ENCODE results near the gene MBNL2.

DNA sequence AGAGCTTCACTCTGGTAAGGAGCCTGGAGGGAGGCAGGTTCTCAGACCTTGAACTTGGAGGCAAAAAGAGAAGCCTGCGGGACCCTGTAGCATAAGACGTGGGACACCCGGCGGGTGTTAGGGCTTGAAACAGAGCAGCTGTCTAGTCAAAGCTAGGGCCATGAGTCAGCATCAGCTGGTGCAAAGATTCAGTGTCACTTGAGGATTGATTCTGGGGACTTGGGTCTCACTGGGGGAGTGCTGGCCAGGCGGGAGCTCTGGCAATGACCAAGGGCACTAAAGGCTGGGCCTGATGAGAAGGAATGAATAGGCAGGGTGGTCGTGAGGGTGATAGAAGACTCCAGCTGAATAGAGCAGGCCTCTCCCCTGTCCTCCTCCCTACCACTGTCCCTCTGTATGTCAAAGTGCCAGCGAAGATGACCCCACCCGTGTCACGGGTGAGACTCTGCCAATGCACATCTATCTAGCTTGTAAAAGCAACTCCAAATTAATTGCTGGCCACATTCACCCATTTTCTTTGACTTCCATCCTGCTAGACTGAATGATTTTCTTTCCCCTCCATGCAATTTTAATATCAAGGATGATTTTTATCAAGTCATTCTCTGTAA, 97.1 kb downstream of the MBNL2 start:
- no peak for TF ChIP-seq NFYB (CRISPR knock-in tag; conservative IDR thresholded peaks at IDR 0.05; ENCODE audit: low read depth)
- TF ChIP-seq, protein P1, sequence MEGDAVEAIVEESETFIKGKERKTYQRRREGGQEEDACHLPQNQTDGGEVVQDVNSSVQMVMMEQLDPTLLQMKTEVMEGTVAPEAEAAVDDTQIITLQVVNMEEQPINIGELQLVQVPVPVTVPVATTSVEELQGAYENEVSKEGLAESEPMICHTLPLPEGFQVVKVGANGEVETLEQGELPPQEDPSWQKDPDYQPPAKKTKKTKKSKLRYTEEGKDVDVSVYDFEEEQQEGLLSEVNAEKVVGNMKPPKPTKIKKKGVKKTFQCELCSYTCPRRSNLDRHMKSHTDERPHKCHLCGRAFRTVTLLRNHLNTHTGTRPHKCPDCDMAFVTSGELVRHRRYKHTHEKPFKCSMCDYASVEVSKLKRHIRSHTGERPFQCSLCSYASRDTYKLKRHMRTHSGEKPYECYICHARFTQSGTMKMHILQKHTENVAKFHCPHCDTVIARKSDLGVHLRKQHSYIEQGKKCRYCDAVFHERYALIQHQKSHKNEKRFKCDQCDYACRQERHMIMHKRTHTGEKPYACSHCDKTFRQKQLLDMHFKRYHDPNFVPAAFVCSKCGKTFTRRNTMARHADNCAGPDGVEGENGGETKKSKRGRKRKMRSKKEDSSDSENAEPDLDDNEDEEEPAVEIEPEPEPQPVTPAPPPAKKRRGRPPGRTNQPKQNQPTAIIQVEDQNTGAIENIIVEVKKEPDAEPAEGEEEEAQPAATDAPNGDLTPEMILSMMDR (IDR thresholded peaks at IDR 0.05), result no peak
- TF ChIP-seq SMAD4 (CRISPR knock-in tag; IDR thresholded peaks at IDR 0.05), result no peak
- no peak for TF ChIP-seq MYBL2 (CRISPR knock-in tag; IDR thresholded peaks at IDR 0.05)
- TF ChIP-seq, protein P2, sequence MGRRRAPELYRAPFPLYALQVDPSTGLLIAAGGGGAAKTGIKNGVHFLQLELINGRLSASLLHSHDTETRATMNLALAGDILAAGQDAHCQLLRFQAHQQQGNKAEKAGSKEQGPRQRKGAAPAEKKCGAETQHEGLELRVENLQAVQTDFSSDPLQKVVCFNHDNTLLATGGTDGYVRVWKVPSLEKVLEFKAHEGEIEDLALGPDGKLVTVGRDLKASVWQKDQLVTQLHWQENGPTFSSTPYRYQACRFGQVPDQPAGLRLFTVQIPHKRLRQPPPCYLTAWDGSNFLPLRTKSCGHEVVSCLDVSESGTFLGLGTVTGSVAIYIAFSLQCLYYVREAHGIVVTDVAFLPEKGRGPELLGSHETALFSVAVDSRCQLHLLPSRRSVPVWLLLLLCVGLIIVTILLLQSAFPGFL (CRISPR knock-in tag; IDR thresholded peaks at IDR 0.05; ENCODE audit: borderline replicate concordance), result no peak
- TF ChIP-seq, protein P3, sequence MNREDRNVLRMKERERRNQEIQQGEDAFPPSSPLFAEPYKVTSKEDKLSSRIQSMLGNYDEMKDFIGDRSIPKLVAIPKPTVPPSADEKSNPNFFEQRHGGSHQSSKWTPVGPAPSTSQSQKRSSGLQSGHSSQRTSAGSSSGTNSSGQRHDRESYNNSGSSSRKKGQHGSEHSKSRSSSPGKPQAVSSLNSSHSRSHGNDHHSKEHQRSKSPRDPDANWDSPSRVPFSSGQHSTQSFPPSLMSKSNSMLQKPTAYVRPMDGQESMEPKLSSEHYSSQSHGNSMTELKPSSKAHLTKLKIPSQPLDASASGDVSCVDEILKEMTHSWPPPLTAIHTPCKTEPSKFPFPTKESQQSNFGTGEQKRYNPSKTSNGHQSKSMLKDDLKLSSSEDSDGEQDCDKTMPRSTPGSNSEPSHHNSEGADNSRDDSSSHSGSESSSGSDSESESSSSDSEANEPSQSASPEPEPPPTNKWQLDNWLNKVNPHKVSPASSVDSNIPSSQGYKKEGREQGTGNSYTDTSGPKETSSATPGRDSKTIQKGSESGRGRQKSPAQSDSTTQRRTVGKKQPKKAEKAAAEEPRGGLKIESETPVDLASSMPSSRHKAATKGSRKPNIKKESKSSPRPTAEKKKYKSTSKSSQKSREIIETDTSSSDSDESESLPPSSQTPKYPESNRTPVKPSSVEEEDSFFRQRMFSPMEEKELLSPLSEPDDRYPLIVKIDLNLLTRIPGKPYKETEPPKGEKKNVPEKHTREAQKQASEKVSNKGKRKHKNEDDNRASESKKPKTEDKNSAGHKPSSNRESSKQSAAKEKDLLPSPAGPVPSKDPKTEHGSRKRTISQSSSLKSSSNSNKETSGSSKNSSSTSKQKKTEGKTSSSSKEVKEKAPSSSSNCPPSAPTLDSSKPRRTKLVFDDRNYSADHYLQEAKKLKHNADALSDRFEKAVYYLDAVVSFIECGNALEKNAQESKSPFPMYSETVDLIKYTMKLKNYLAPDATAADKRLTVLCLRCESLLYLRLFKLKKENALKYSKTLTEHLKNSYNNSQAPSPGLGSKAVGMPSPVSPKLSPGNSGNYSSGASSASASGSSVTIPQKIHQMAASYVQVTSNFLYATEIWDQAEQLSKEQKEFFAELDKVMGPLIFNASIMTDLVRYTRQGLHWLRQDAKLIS (CRISPR knock-in tag; IDR thresholded peaks at IDR 0.05; ENCODE audit: borderline replicate concordance), result no peak
- TF ChIP-seq, protein P4, sequence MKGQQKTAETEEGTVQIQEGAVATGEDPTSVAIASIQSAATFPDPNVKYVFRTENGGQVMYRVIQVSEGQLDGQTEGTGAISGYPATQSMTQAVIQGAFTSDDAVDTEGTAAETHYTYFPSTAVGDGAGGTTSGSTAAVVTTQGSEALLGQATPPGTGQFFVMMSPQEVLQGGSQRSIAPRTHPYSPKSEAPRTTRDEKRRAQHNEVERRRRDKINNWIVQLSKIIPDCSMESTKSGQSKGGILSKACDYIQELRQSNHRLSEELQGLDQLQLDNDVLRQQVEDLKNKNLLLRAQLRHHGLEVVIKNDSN (CRISPR knock-in tag; IDR thresholded peaks at IDR 0.05), result no peak
- TF ChIP-seq ZNF416 (CRISPR knock-in tag; IDR thresholded peaks at IDR 0.05), result no peak
- TF ChIP-seq ETV6 (CRISPR knock-in tag; IDR thresholded peaks at IDR 0.05), result no peak
- TF ChIP-seq, protein P5, sequence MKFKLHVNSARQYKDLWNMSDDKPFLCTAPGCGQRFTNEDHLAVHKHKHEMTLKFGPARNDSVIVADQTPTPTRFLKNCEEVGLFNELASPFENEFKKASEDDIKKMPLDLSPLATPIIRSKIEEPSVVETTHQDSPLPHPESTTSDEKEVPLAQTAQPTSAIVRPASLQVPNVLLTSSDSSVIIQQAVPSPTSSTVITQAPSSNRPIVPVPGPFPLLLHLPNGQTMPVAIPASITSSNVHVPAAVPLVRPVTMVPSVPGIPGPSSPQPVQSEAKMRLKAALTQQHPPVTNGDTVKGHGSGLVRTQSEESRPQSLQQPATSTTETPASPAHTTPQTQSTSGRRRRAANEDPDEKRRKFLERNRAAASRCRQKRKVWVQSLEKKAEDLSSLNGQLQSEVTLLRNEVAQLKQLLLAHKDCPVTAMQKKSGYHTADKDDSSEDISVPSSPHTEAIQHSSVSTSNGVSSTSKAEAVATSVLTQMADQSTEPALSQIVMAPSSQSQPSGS (CRISPR knock-in tag; IDR thresholded peaks at IDR 0.05; ENCODE audit: borderline replicate concordance, low read depth), result no peak
- TF ChIP-seq ZNF232 (CRISPR knock-in tag; IDR thresholded peaks at IDR 0.05), result no peak
- TF ChIP-seq, protein P6, sequence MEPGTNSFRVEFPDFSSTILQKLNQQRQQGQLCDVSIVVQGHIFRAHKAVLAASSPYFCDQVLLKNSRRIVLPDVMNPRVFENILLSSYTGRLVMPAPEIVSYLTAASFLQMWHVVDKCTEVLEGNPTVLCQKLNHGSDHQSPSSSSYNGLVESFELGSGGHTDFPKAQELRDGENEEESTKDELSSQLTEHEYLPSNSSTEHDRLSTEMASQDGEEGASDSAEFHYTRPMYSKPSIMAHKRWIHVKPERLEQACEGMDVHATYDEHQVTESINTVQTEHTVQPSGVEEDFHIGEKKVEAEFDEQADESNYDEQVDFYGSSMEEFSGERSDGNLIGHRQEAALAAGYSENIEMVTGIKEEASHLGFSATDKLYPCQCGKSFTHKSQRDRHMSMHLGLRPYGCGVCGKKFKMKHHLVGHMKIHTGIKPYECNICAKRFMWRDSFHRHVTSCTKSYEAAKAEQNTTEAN (CRISPR knock-in tag; IDR thresholded peaks at IDR 0.05), result no peak
- no peak for TF ChIP-seq ZNF138 (CRISPR knock-in tag; conservative IDR thresholded peaks at IDR 0.05)
- TF ChIP-seq, protein P7, sequence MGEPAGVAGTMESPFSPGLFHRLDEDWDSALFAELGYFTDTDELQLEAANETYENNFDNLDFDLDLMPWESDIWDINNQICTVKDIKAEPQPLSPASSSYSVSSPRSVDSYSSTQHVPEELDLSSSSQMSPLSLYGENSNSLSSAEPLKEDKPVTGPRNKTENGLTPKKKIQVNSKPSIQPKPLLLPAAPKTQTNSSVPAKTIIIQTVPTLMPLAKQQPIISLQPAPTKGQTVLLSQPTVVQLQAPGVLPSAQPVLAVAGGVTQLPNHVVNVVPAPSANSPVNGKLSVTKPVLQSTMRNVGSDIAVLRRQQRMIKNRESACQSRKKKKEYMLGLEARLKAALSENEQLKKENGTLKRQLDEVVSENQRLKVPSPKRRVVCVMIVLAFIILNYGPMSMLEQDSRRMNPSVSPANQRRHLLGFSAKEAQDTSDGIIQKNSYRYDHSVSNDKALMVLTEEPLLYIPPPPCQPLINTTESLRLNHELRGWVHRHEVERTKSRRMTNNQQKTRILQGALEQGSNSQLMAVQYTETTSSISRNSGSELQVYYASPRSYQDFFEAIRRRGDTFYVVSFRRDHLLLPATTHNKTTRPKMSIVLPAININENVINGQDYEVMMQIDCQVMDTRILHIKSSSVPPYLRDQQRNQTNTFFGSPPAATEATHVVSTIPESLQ (CRISPR knock-in tag; IDR thresholded peaks at IDR 0.05), result no peak
